HCT116 (cell line): Measurements from ENCODE around the gene SUN2. TPM values are rescaled to one million over a fixed set of nuclear protein-coding genes. Genes with fewer than 3 reads are reported as not detected.

Experiments
- ATAC-seq: fragments of 200-7000 bp; cut with Tn5 transposase; 2 replicates; pipeline ENCODE4 v1.9.1; 2020; ENCODE audit warnings: mild to moderate bottlenecking, moderate library complexity
- BruUV-seq: library from RNA; stranded (reverse); fragments of 400-500 nt; replicated peaks from 2 replicates; lab custom pipeline; 2021; lab: Mats Ljungman, UMichigan
- CTCF ChIA-PET: fragments of 300-600 bp; sonication (Branson Sonifier 250); formaldehyde crosslinking; loops from one replicate; lab custom pipeline; 2021; ENCODE audit warnings: antibody characterized with exemption; lab: Charles Lee
- POLR2A ChIA-PET: fragments of 300-600, 350-600 bp; sonication (Branson Sonifier 250); formaldehyde crosslinking; loops from one replicate; lab custom pipeline; 2021; ENCODE audit warnings: antibody characterized with exemption; lab: Charles Lee
- RAD21 ChIA-PET, 2 experiments: fragments of 300-600 bp; sonication (Branson Sonifier 250); formaldehyde crosslinking; loops; one replicate each; lab custom pipeline; 2023; ENCODE audit warnings: low total read pairs in 2 of 2; ENCODE audit not compliant: uncharacterized antibody in 2 of 2, unreplicated experiment in 2 of 2, low non-redundant PET in 1 of 2; lab: Charles Lee
- DNase-seq: peaks from one replicate; pipeline ENCODE4 v3.0.0-alpha.2; 2010; ENCODE audit warnings: low read depth, low spot score
- H2AFZ ChIP-seq: fragments of 200-600 bp; shearing (Covaris generic), sonication (generic); 2 replicates; pipeline ENCODE4 v1.6.1; 2017; ENCODE audit warnings: low read depth, mixed run types, mixed read lengths, antibody characterized with exemption, low read length; ENCODE audit not compliant: poor library complexity, severe bottlenecking
- H3K27ac ChIP-seq: 2 replicates; pipeline ENCODE4 v1.5.1; 2012; ENCODE audit warnings: low read depth, low read length
- H3K27me3 ChIP-seq: fragments of 200-600 bp; sonication (generic); 2 replicates; pipeline ENCODE4 v1.6.1; 2016; ENCODE audit warnings: mixed run types, low read length, mixed read lengths; ENCODE audit not compliant: insufficient read depth
- H3K36me3 ChIP-seq, 2 experiments: fragments of 200-500 bp in 1 of 2; fragments of 200-600 bp in 1 of 2; sonication (Bioruptor generic) in 1 of 2; sonication (generic) in 1 of 2; 2 replicates each; pipeline versions ENCODE4 v1.5.1 to v1.6.1; 2014 to 2016; ENCODE audit warnings: low read length in 2 of 2, inconsistent platforms in 1 of 2, mixed read lengths in 1 of 2, mixed run types in 1 of 2; ENCODE audit not compliant: insufficient read depth in 2 of 2, control insufficient read depth in 1 of 2
- H3K4me1 ChIP-seq, 2 experiments: fragments of 200-600 bp in 1 of 2; sonication (generic) in 1 of 2; 2 replicates each; pipeline versions ENCODE4 v1.5.1 to v1.6.1; 2012 to 2017; ENCODE audit warnings: low read length in 2 of 2, inconsistent platforms in 1 of 2, mild to moderate bottlenecking in 1 of 2, mixed read lengths in 1 of 2, mixed run types in 1 of 2, moderate library complexity in 1 of 2; ENCODE audit not compliant: insufficient read depth in 2 of 2, control insufficient read depth in 1 of 2
- H3K4me2 ChIP-seq: fragments of 200-600 bp; sonication (generic); 2 replicates; pipeline ENCODE4 v1.6.1; 2017; ENCODE audit warnings: mixed run types, low read length, mixed read lengths
- H3K4me3 ChIP-seq, 2 experiments: fragments of 200-600 bp in 1 of 2; sonication (generic) in 1 of 2; replicated peaks in 1 of 2; 2 replicates each; pipeline ENCODE4 v1.5.1; 2011 to 2016; ENCODE audit warnings: low read length in 2 of 2, control low read depth in 1 of 2, low read depth in 1 of 2, mild to moderate bottlenecking in 1 of 2, mixed read lengths in 1 of 2, mixed run types in 1 of 2
- H3K79me2 ChIP-seq: fragments of 200-600 bp; sonication (generic); 2 replicates; pipeline ENCODE4 v1.6.1; 2017; ENCODE audit warnings: mild to moderate bottlenecking, mixed run types, low read length, moderate library complexity, mixed read lengths; ENCODE audit not compliant: insufficient read depth
- H3K9ac ChIP-seq: fragments of 200-600 bp; sonication (generic); 2 replicates; pipeline ENCODE4 v1.6.1; 2016; ENCODE audit warnings: low read length, mixed read lengths
- H3K9me2 ChIP-seq: fragments of 200-600 bp; sonication (generic), shearing (Covaris generic); 2 replicates; pipeline ENCODE4 v1.6.1; 2017; ENCODE audit warnings: mixed run types, mild to moderate bottlenecking, moderate library complexity; ENCODE audit not compliant: insufficient read depth
- H3K9me3 ChIP-seq, 2 experiments: fragments of 200-500 bp in 1 of 2; fragments of 200-600 bp in 1 of 2; sonication (Bioruptor generic) in 1 of 2; sonication (generic) in 1 of 2; 2 replicates each; pipeline ENCODE4 v1.6.1; 2014 to 2017; ENCODE audit warnings: low read length in 2 of 2, mixed read lengths in 2 of 2, inconsistent platforms in 1 of 2, low read depth in 1 of 2, mild to moderate bottlenecking in 1 of 2, mixed run types in 1 of 2, moderate library complexity in 1 of 2; ENCODE audit not compliant: control insufficient read depth in 1 of 2, insufficient read depth in 1 of 2
- H4K20me1 ChIP-seq: fragments of 200-600 bp; sonication (generic), shearing (Covaris generic); 2 replicates; pipeline ENCODE4 v1.6.1; 2017; ENCODE audit warnings: mixed run types, mild to moderate bottlenecking, moderate library complexity; ENCODE audit not compliant: insufficient read depth
- ATF3 ChIP-seq: IDR thresholded peaks from 2 replicates; pipeline ENCODE4 v1.6.1; 2012
- CBX3 ChIP-seq: IDR thresholded peaks from 2 replicates; pipeline ENCODE4 v1.6.1; 2012; ENCODE audit warnings: low read depth
- CTCF ChIP-seq, 3 experiments: fragments of 200-600 bp in 1 of 3; sonication (generic) in 1 of 3; IDR thresholded peaks in 2 of 3; conservative IDR thresholded peaks in 1 of 3; 2 replicates each; pipeline ENCODE4 v1.5.1; 2012 to 2017; ENCODE audit warnings: low read depth in 2 of 3, low read length in 2 of 3, antibody characterized with exemption in 1 of 3, borderline replicate concordance in 1 of 3, control low read depth in 1 of 3, mild to moderate bottlenecking in 1 of 3, mixed read lengths in 1 of 3, mixed run types in 1 of 3, moderate library complexity in 1 of 3; ENCODE audit not compliant: insufficient read depth in 1 of 3
- EGR1 ChIP-seq: IDR thresholded peaks from 2 replicates; pipeline ENCODE4 v1.6.1; 2012; ENCODE audit warnings: low read depth
- ELF1 ChIP-seq: IDR thresholded peaks from 2 replicates; pipeline ENCODE4 v1.6.1; 2012; ENCODE audit warnings: low read depth, borderline replicate concordance
- EZH2 ChIP-seq: fragments of 200-600 bp; sonication (generic); IDR thresholded peaks from 2 replicates; pipeline ENCODE4 v1.6.1; 2017; ENCODE audit warnings: antibody characterized with exemption, mixed run types
- RAD21 ChIP-seq: IDR thresholded peaks from 2 replicates; pipeline ENCODE4 v1.6.1; 2012; ENCODE audit warnings: low read depth, mild to moderate bottlenecking
- SP1 ChIP-seq: IDR thresholded peaks from 2 replicates; pipeline ENCODE4 v1.6.1; 2012; ENCODE audit warnings: low read depth
- SRF ChIP-seq: IDR thresholded peaks from 2 replicates; pipeline ENCODE4 v1.6.1; 2012; ENCODE audit warnings: low read depth
- TCF7L2 ChIP-seq: IDR thresholded peaks from 2 replicates; pipeline ENCODE4 v1.7.0; 2011; ENCODE audit warnings: borderline replicate concordance, inconsistent platforms; ENCODE audit not compliant: insufficient read depth, insufficient read length; ENCODE audit errors: extremely low read depth
- ZBTB33 ChIP-seq: IDR thresholded peaks from 2 replicates; pipeline ENCODE4 v1.6.1; 2011; ENCODE audit warnings: mild to moderate bottlenecking, low read length, moderate library complexity; ENCODE audit not compliant: insufficient replicate concordance; ENCODE audit errors: extremely low read depth
- ZFX ChIP-seq: fragments of 450-650 bp; IDR thresholded peaks from 2 replicates; pipeline ENCODE4 v1.6.1; 2017
- ZNF274 ChIP-seq: fragments of 200-500 bp; sonication (Bioruptor generic); IDR thresholded peaks from 2 replicates; pipeline ENCODE4 v1.6.1; 2014; ENCODE audit warnings: mild to moderate bottlenecking, low read depth, low read length, inconsistent platforms
- intact Hi-C: fragments of 100-400 bp; cut with micrococcal nuclease; formaldehyde crosslinking; loops from 2 replicates; pipeline ENCODE4 v1.10.0; 2022
- total RNA-seq: library from RNA; stranded (reverse); gene quantifications from one replicate; pipeline ENCODE4 v1.2.1, GENCODE V29; 2021; ENCODE audit not compliant: unreplicated experiment

SUN2 gene
- total RNA-seq, 1 experiment from 2014 or later, result 71.6 TPM

GRCh38 chr22:38721551-38721950, 34.2 kb downstream of the SUN2 start (continued):
- no peak for TF ChIP-seq ZFX
- TF ChIP-seq ELF1, result no peak
- TF ChIP-seq RAD21, result no peak

GRCh38 chr22:38720350-38720749, 35.4 kb downstream of the SUN2 start:
- Histone ChIP-seq H3K79me2 (peaks cover 17% of the 10 kb centered on the region), H3K27me3 (no peaks in the 10 kb centered on the region), H3K9me3 (no peaks in the 10 kb centered on the region), H3K9ac (no peak overlapping the region), H3K4me2 (no peak overlapping the region), H3K4me3 (no peak overlapping the region), H3K36me3 (peaks cover 22 to 30% of the 10 kb centered on the region in 2 experiments; a peak in 3 of 4 replicates), H3K4me1 (peaks cover 12 to 21% of the 10 kb centered on the region in 2 experiments), H4K20me1 (no peaks in the 10 kb centered on the region), H3K9me2 (no peaks in the 10 kb centered on the region), H2AFZ (no peak overlapping the region), H3K27ac (no peak overlapping the region)
- DNase-seq, result no peak
- intact Hi-C loops, result no loop called here
- ChIA-PET POLR2A (no interaction called here), RAD21 (no interaction called here), CTCF (no interaction called here)
- BruUV-seq, result no TSS peak
- TF ChIP-seq CBX3 (no peak), SRF (no peak), TCF7L2 (no peak)
- no peak for ATAC-seq

- no peaks in the 10 kb centered on the region for H4K20me1 ChIP-seq
- BruUV-seq, result no TSS peak
- peaks cover 22 to 24% of the 10 kb centered on the region in 2 experiments; a peak in 3 of 4 replicates for H3K36me3 ChIP-seq
- no peak overlapping the region for H3K9ac ChIP-seq
- H3K27ac ChIP-seq, result no peak overlapping the region
- no peaks in the 10 kb centered on the region for H3K27me3 ChIP-seq
- peak overlapping the region; percentile 72; the same call in 1 of the 2 replicates for H3K4me2 ChIP-seq
- ATAC-seq (no peak), DNase-seq (no peak)
- no peak overlapping the region for H2AFZ ChIP-seq
- RAD21 ChIA-PET, result no interaction called here
- H3K79me2 ChIP-seq, result peaks cover 29% of the 10 kb centered on the region
- peaks cover 12 to 21% of the 10 kb centered on the region in 2 experiments for H3K4me1 ChIP-seq
- no peaks in the 10 kb centered on the region for H3K9me3 ChIP-seq
- H3K4me3 ChIP-seq, result no peak overlapping the region
- POLR2A ChIA-PET, result no interaction called here
- CTCF ChIA-PET, result interaction anchor here (1.1 kb wide), 2 partner anchors 11 to 38 kb away, joined by 3 to 5 read pairs; partner anchors contain the start of gene TOMM22
- H3K9me2 ChIP-seq, result no peaks in the 10 kb centered on the region
- intact Hi-C loops, result no loop called here
- no peak for TF ChIP-seq ZFX
- TF ChIP-seq ATF3, result no peak
- TF ChIP-seq EZH2, result no peak
- no peak for TF ChIP-seq ZBTB33
- TF ChIP-seq CTCF (IDR thresholded peaks at IDR 0.05 in 2 of 3, conservative IDR thresholded peaks at IDR 0.05 in 1 of 3; ENCODE audit: borderline replicate concordance in 1 of 3, insufficient read depth in 1 of 3, low read depth in 2 of 3, low read length in 2 of 3), result no peak
- TF ChIP-seq SP1, result no peak
- TF ChIP-seq ZNF274, result no peak
- TF ChIP-seq EGR1, result no peak
- TF ChIP-seq ELF1, result no peak
- no peak for TF ChIP-seq CBX3
- TF ChIP-seq SRF, result no peak
Measured at GRCh38 chr22:38719196-38719595, 36.6 kb downstream of the SUN2 start.
